Neural crest cell (in vitro differentiated cells): ENCODE data around the gene HNRNPA2B1. TPM values are rescaled to one million over a fixed set of nuclear protein-coding genes. Genes with fewer than 3 reads are reported as not detected.
"Not testable (repeated sequence)": the region's sequence is repeated elsewhere in the genome, so short reads cannot be mapped to it uniquely, and the experiment has no call there.

Experiments used
- DNase-seq: peaks from one replicate; pipeline ENCODE4 v3.0.0; 2021; ENCODE audit warnings: low read depth, mixed read lengths, low spot score
- H3K27ac Mint-ChIP-seq: one replicate; pipeline ENCODE4 v1.8.0; 2021; ENCODE audit warnings: mild to moderate bottlenecking, mixed read lengths; ENCODE audit not compliant: unreplicated experiment
- H3K27me3 Mint-ChIP-seq: 2 replicates; pipeline ENCODE4 v1.8.0; 2021; ENCODE audit warnings: low read depth, mild to moderate bottlenecking, mixed read lengths
- H3K36me3 Mint-ChIP-seq: 2 replicates; pipeline ENCODE4 v1.8.0; 2021; ENCODE audit warnings: low read depth, mild to moderate bottlenecking, mixed read lengths
- H3K4me1 Mint-ChIP-seq: 2 replicates; pipeline ENCODE4 v1.8.0; 2021; ENCODE audit warnings: mixed read lengths
- H3K4me3 Mint-ChIP-seq: one replicate; pipeline ENCODE4 v1.8.0; 2021; ENCODE audit warnings: mild to moderate bottlenecking, mixed read lengths
- H3K9me3 Mint-ChIP-seq: 2 replicates; pipeline ENCODE4 v1.8.0; 2021; ENCODE audit warnings: mixed read lengths
- CTCF ChIP-seq: fragments of 200-600 bp; sonication (generic); conservative IDR thresholded peaks from 2 replicates; pipeline ENCODE4 v1.5.0; 2021; ENCODE audit warnings: antibody characterized with exemption, mild to moderate bottlenecking
- total RNA-seq: library from RNA; stranded (reverse); gene quantifications from 2 replicates; pipeline ENCODE4 v1.2.1, GENCODE V29; 2021

HNRNPA2B1 gene
- total RNA-seq, 1 donor from 2014 or later: 1,068 TPM

- H3K36me3 Mint-ChIP-seq: no peaks in the 10 kb centered on the region
- no peak for TF ChIP-seq CTCF
- H3K9me3 Mint-ChIP-seq: peaks cover under 1% of the 10 kb centered on the region
- H3K27me3 Mint-ChIP-seq: peaks cover 54% of the 10 kb centered on the region
- H3K4me1 Mint-ChIP-seq: peaks cover 22% of the 10 kb centered on the region
- no peak for DNase-seq
- H3K4me3 Mint-ChIP-seq: peak overlapping the region; percentile 81
- H3K27ac Mint-ChIP-seq: no peak overlapping the region
Measured at GRCh38 chr7:26151096-26151495, 49.5 kb downstream of the HNRNPA2B1 start.

GRCh38 chr7:26149391-26149977 lies 51.1 kb downstream of the HNRNPA2B1 start:
- no peak for DNase-seq
- H3K4me1 Mint-ChIP-seq: peaks cover 22% of the 10 kb centered on the region
- no peak for TF ChIP-seq CTCF
- no peak overlapping the region for H3K4me3 Mint-ChIP-seq
- no peak overlapping the region for H3K27ac Mint-ChIP-seq
- no peaks in the 10 kb centered on the region for H3K36me3 Mint-ChIP-seq
- H3K9me3 Mint-ChIP-seq: peaks cover 3% of the 10 kb centered on the region
- peaks cover 38% of the 10 kb centered on the region for H3K27me3 Mint-ChIP-seq

- H3K9me3 Mint-ChIP-seq, DNase-seq, H3K36me3 Mint-ChIP-seq, H3K27ac Mint-ChIP-seq, H3K4me3 Mint-ChIP-seq: not testable (repeated sequence)
- H3K27me3 Mint-ChIP-seq: peaks cover 26% of the 10 kb centered on the region
- peaks cover 19% of the 10 kb centered on the region for H3K4me1 Mint-ChIP-seq
Measured at GRCh38 chr7:26148307-26148700, 52.2 kb downstream of the HNRNPA2B1 start.

GRCh38 chr7:26147646-26148306 lies 52.8 kb downstream of the HNRNPA2B1 start:
- not testable (repeated sequence) for H3K4me3 Mint-ChIP-seq, H3K36me3 Mint-ChIP-seq, H3K27ac Mint-ChIP-seq, DNase-seq, H3K9me3 Mint-ChIP-seq
- Mint-ChIP-seq H3K27me3 (peaks cover 21% of the 10 kb centered on the region), H3K4me1 (peaks cover 16% of the 10 kb centered on the region)

- H3K9me3 Mint-ChIP-seq: peaks cover 3% of the 10 kb centered on the region
- no peak for TF ChIP-seq CTCF
- H3K27ac Mint-ChIP-seq: no peak overlapping the region
- DNase-seq: no peak
- peaks cover 21% of the 10 kb centered on the region for H3K27me3 Mint-ChIP-seq
- no peaks in the 10 kb centered on the region for H3K36me3 Mint-ChIP-seq
- H3K4me1 Mint-ChIP-seq: peaks cover 16% of the 10 kb centered on the region
- H3K4me3 Mint-ChIP-seq: no peak overlapping the region
Measured at GRCh38 chr7:26147030-26147429, 53.5 kb downstream of the HNRNPA2B1 start.

GRCh38 chr7:26145238-26145637 lies 55.3 kb downstream of the HNRNPA2B1 start:
- H3K27ac Mint-ChIP-seq: no peak overlapping the region
- H3K36me3 Mint-ChIP-seq: no peaks in the 10 kb centered on the region
- H3K4me1 Mint-ChIP-seq: peaks cover 5% of the 10 kb centered on the region
- H3K27me3 Mint-ChIP-seq: peaks cover 4% of the 10 kb centered on the region
- no peak overlapping the region for H3K4me3 Mint-ChIP-seq
- TF ChIP-seq CTCF: no peak
- peaks cover 3% of the 10 kb centered on the region for H3K9me3 Mint-ChIP-seq
- DNase-seq: no peak
